ENCODE data around the gene MIPOL1. TPM values are rescaled to one million over a fixed set of nuclear protein-coding genes. Genes with fewer than 3 reads are reported as not detected.
"Not testable (repeated sequence)": the region's sequence is repeated elsewhere in the genome, so short reads cannot be mapped to it uniquely, and the experiment has no call there.

Gene MIPOL1
- total and polyA plus RNA-seq, 8 donors: 10.4 to 16.0 (median 12.4) TPM

DNA sequence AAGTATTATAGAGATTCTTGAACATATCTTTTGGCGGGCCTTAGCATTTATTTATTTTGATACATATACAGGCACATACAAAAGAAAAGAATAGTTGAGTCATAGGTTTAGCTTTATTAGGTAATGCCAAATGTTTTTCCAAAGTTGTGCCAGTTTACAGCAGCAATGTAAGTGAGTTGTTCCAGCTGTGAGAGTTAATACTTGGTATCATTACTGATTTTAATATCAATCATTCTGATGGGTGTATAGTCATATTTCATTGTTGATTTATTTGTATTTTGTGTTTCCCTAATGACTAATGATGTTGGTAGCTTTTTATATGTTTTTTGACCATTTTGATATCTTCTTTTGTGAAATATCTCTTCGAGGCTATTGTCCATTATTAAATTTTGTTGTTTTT lies 122.4 kb downstream of the MIPOL1 start:
- TF ChIP-seq, protein P1, sequence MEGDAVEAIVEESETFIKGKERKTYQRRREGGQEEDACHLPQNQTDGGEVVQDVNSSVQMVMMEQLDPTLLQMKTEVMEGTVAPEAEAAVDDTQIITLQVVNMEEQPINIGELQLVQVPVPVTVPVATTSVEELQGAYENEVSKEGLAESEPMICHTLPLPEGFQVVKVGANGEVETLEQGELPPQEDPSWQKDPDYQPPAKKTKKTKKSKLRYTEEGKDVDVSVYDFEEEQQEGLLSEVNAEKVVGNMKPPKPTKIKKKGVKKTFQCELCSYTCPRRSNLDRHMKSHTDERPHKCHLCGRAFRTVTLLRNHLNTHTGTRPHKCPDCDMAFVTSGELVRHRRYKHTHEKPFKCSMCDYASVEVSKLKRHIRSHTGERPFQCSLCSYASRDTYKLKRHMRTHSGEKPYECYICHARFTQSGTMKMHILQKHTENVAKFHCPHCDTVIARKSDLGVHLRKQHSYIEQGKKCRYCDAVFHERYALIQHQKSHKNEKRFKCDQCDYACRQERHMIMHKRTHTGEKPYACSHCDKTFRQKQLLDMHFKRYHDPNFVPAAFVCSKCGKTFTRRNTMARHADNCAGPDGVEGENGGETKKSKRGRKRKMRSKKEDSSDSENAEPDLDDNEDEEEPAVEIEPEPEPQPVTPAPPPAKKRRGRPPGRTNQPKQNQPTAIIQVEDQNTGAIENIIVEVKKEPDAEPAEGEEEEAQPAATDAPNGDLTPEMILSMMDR (IDR thresholded peaks at IDR 0.05): no peak
- no peaks in the 10 kb centered on the region for H3K4me1 ChIP-seq
- H3K27me3 ChIP-seq: no peaks in the 10 kb centered on the region
- no peak for DNase-seq
- no peak overlapping the region for H3K27ac ChIP-seq
- H3K36me3 ChIP-seq: no peaks in the 10 kb centered on the region
- H3K4me3 ChIP-seq: no peak overlapping the region
- intact Hi-C loops (cut with DNase I): no loop called here
- no peaks in the 10 kb centered on the region for H3K9me3 ChIP-seq
- ATAC-seq: no peak

DNA sequence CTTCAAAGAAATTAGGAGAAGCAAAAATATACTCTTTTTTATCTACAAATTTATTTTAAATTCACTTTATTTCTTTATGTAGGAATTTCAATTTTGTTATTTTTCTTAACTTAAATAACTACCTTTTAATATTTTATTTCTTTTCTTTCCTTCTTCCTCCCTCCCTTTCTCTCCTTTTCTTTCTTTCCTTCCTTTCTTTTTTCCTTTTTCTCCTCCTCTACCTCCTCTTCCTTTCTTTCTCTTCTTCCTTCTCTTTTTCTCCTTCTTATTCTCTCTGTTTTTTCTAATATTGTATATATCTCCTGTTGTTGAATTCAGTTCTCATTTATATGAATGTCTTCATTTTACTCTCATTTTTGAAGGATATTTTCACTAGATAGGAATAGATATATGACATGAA lies 127.6 kb downstream of the MIPOL1 start:
- ATAC-seq: no peak
- intact Hi-C loops (cut with DNase I): no loop called here
- no peaks in the 10 kb centered on the region for H3K9me3 ChIP-seq
- TF ChIP-seq, protein P1 (IDR thresholded peaks at IDR 0.05): no peak
- no peak overlapping the region for H3K4me3 ChIP-seq
- no peak overlapping the region for H3K27ac ChIP-seq
- no peak for DNase-seq
- H3K27me3 ChIP-seq: no peaks in the 10 kb centered on the region
- H3K4me1 ChIP-seq: no peaks in the 10 kb centered on the region
- no peaks in the 10 kb centered on the region for H3K36me3 ChIP-seq

DNA sequence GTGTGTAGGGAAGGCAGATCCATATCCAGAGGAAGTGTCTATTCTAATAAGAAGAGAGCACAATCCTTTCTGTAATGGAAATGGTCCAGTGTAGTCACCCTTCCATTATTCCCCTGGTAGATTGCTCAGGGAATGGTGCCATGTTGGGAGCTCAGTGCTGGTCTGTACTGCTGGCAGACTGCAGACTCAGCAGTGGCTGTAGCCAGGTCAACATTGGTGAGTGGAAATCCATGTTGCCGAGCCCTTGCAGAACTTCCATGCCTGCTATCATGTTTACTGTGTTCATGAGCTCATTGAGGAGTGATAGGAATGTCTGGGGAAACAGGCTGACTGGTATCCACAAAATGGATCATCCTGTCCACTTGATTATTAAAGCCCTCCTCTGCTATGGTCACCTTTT lies 128.7 kb downstream of the MIPOL1 start:
- intact Hi-C loops (cut with DNase I): no loop called here
- no peaks in the 10 kb centered on the region for H3K27me3 ChIP-seq
- no peak overlapping the region for H3K27ac ChIP-seq
- DNase-seq (no peak), ATAC-seq (no peak)
- no peaks in the 10 kb centered on the region for H3K36me3 ChIP-seq
- peaks cover 0 to 6% of the 10 kb centered on the region in 2 donors for H3K9me3 ChIP-seq
- no peak overlapping the region for H3K4me3 ChIP-seq
- TF ChIP-seq, protein P1 (IDR thresholded peaks at IDR 0.05): no peak
- no peaks in the 10 kb centered on the region for H3K4me1 ChIP-seq

DNA sequence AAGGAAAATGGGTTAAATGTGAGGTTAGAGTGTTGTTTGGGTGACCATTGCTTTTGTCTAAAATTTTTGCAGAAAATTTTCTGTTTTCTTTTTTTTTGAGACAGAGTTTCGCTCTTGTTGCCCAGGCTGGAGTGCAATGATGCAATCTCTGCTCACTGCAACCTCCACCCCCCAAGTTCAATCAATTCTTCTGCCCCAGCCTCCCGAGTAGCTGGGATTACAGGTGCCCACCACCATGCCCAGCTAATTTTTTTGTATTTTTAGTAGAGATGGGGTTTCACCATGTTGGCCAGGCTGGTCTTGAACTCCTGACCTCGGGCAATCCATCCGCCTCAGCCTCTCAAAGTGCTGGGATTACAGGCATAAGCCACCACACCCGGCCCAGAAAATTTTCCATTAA lies 130.2 kb downstream of the MIPOL1 start:
- H3K27ac ChIP-seq; H3K27me3 ChIP-seq; H3K4me3 ChIP-seq; intact Hi-C loops (cut with DNase I); H3K9me3 ChIP-seq; H3K4me1 ChIP-seq; H3K36me3 ChIP-seq; DNase-seq; ATAC-seq: not testable (repeated sequence)

DNA sequence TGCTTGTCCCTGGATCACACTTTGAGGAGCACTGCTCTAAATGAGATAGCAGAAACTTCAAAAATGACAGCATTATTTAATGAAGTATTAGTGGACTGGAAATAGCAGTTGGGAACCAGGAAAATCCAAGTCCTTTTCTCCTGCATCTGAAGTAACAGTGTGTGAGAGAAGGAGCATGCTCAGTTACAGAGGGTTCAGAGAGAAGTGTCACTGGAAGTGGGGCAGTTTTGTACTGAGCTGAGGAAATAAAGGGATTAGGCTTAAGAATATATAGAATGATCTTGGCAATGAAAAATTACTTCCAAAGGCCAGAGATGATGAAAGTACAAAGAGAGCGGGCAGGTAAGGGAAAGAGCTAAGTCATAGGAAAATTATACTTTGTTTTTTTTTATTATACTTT lies 130.9 kb downstream of the MIPOL1 start:
- Histone ChIP-seq H3K36me3 (no peaks in the 10 kb centered on the region), H3K27ac (no peak overlapping the region), H3K27me3 (no peaks in the 10 kb centered on the region), H3K4me3 (no peak overlapping the region), H3K9me3 (peaks cover 0 to 6% of the 10 kb centered on the region in 2 donors), H3K4me1 (no peaks in the 10 kb centered on the region)
- ATAC-seq (no peak), DNase-seq (no peak)
- TF ChIP-seq, protein P1 (IDR thresholded peaks at IDR 0.05): no peak
- intact Hi-C loops (cut with DNase I): no loop called here

DNA sequence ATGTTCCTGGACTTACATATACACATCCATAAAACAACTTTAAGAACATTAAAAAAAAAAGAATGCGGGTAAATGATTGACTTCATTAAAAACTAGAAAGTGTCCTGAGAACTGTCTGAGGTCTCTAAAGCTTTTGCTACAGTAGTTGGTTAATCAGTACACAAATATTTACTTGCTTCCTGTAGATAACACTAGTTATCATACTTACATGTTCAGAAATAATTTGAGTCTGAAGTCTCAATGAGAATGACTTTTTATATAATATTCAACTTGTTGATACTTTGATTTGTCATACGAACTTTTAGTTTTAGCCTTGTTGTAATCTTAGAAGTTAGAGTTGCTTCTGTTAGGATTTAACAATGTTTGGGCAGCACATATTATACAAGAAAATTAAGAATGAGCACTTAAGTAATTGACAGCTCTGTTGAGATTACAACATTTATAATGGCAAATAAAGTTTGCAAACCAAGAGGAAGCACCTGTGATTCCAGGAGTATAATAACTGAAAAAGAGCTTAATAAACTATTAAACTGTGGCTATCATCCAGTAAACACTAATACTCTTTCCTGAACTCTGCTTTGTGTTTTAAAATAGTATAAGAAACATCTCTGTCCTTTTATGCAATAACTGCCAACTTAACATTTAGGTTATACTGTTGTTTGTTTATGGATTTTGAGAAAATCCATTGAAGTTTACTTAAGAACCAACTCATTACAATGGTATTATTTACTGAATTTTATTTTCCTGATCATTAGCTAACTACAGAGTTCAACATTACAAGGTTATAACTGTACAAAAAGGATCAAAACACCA lies 131.7 kb downstream of the MIPOL1 start:
- ATAC-seq (peak; percentile 23), DNase-seq (no peak)
- TF ChIP-seq, protein P1 (IDR thresholded peaks at IDR 0.05): no peak
- Histone ChIP-seq H3K36me3 (no peaks in the 10 kb centered on the region), H3K4me3 (no peak overlapping the region), H3K9me3 (peaks cover 0 to 6% of the 10 kb centered on the region in 2 donors), H3K27ac (no peak overlapping the region), H3K4me1 (no peaks in the 10 kb centered on the region), H3K27me3 (no peaks in the 10 kb centered on the region)
- intact Hi-C loops (cut with DNase I): no loop called here
